Hepatocyte (in vitro differentiated cells): ENCODE measurements around the gene NOC4L.

Experiments used
- CTCF ChIP-seq: fragments of 200-600 bp; sonication (generic); IDR thresholded peaks from 2 replicates; pipeline ENCODE4 v1.5.1; 2016; ENCODE audit warnings: antibody characterized with exemption, mild to moderate bottlenecking; ENCODE audit not compliant: poor library complexity
- EZH2 ChIP-seq: fragments of 200-600 bp; sonication (generic); IDR thresholded peaks from 2 replicates; pipeline ENCODE4 v1.6.1; 2016; ENCODE audit warnings: antibody characterized with exemption, mild to moderate bottlenecking, borderline replicate concordance
- EZH2phosphoT487 ChIP-seq: fragments of 200-600 bp; sonication (generic); IDR thresholded peaks from one replicate; pipeline ENCODE4 v1.6.1; 2018; ENCODE audit warnings: antibody characterized with exemption, mild to moderate bottlenecking, low read depth, moderate library complexity; ENCODE audit not compliant: unreplicated experiment, severe bottlenecking

- TF ChIP-seq CTCF: no peak
- no peak for TF ChIP-seq EZH2
- no peak for TF ChIP-seq EZH2phosphoT487
These were observed 32.5 kb upstream of the NOC4L start for GRCh38 chr12:132111654-132112304.
